Caco-2 (cell line): ENCODE data around the gene ABCD1. TPM values are rescaled to one million over a fixed set of nuclear protein-coding genes. Genes with fewer than 3 reads are reported as not detected.

Experiments
- BruUV-seq: library from RNA; stranded (reverse); fragments of 400-500 nt; replicated peaks from 2 replicates; lab custom pipeline; 2021; lab: Mats Ljungman, UMichigan
- CTCF ChIA-PET: fragments of 300-600 bp; sonication (Branson Sonifier 250); formaldehyde crosslinking; loops from one replicate; lab custom pipeline; 2022; ENCODE audit warnings: antibody characterized with exemption; lab: Charles Lee
- POLR2A ChIA-PET: fragments of 300-600 bp; sonication (Branson Sonifier 250); formaldehyde crosslinking; loops from one replicate; lab custom pipeline; 2022; ENCODE audit warnings: antibody characterized with exemption; lab: Charles Lee
- DNase-seq, 2 experiments: peaks; one replicate each; pipeline versions ENCODE4 v3.0.0 to v3.0.0-alpha.2; 2020 to 2022
- H3K27me3 ChIP-seq: replicated peaks from 2 replicates; pipeline ENCODE4 v1.6.0; 2011; ENCODE audit warnings: low read length; ENCODE audit not compliant: control insufficient read depth, insufficient read depth
- H3K36me3 ChIP-seq: 2 replicates; pipeline ENCODE4 v1.5.1; 2011; ENCODE audit warnings: low read length; ENCODE audit not compliant: control insufficient read depth, insufficient read depth
- H3K4me1 ChIP-seq: fragments of 250-450 bp; sonication (Bioruptor Pico); 2 replicates; pipeline ENCODE4 v1.5.1; 2020; ENCODE audit warnings: mild to moderate bottlenecking
- H3K4me3 ChIP-seq: 2 replicates; pipeline ENCODE4 v1.5.1; 2011; ENCODE audit warnings: low read depth, mild to moderate bottlenecking, control low read depth, low read length
- H3K9me3 ChIP-seq: fragments of 250-450 bp; sonication (Bioruptor Pico); 2 replicates; pipeline ENCODE4 v1.5.1; 2020; ENCODE audit warnings: mild to moderate bottlenecking, moderate library complexity
- H3K27ac Mint-ChIP-seq: one replicate; pipeline ENCODE4 v1.8.0; 2022; ENCODE audit warnings: mixed read lengths; ENCODE audit not compliant: unreplicated experiment
- H3K27me3 Mint-ChIP-seq: one replicate; pipeline ENCODE4 v1.8.0; 2022; ENCODE audit warnings: mixed read lengths; ENCODE audit not compliant: insufficient read depth, unreplicated experiment
- H3K36me3 Mint-ChIP-seq: one replicate; pipeline ENCODE4 v1.8.0; 2022; ENCODE audit warnings: mild to moderate bottlenecking, mixed read lengths; ENCODE audit not compliant: insufficient read depth, unreplicated experiment
- H3K4me1 Mint-ChIP-seq: one replicate; pipeline ENCODE4 v1.8.0; 2022; ENCODE audit warnings: low read depth, mixed read lengths; ENCODE audit not compliant: unreplicated experiment
- H3K4me3 Mint-ChIP-seq: one replicate; pipeline ENCODE4 v1.8.0; 2022; ENCODE audit warnings: mild to moderate bottlenecking, moderate library complexity, mixed read lengths; ENCODE audit not compliant: unreplicated experiment
- H3K9me3 Mint-ChIP-seq: one replicate; pipeline ENCODE4 v1.8.0; 2022; ENCODE audit warnings: mixed read lengths; ENCODE audit not compliant: unreplicated experiment
- CTCF ChIP-seq, 2 experiments: fragments of 200-600 bp in 1 of 2; IDR thresholded peaks; 1 replicate in 1 of 2; 2 replicates in 1 of 2; pipeline versions ENCODE4 v1.5.1 to v1.8.0; 2011 to 2022; ENCODE audit warnings: antibody characterized with exemption in 1 of 2, control low read depth in 1 of 2, inconsistent platforms in 1 of 2, low read depth in 1 of 2, low read length in 1 of 2, mild to moderate bottlenecking in 1 of 2, moderate library complexity in 1 of 2; ENCODE audit not compliant: insufficient read depth in 1 of 2, severe bottlenecking in 1 of 2, unreplicated experiment in 1 of 2
- intact Hi-C: fragments of 100-400 bp; cut with micrococcal nuclease; formaldehyde crosslinking; loops from one replicate; pipeline ENCODE4 v1.10.0; 2022; ENCODE audit not compliant: unreplicated experiment
- total RNA-seq: library from RNA; stranded (reverse); gene quantifications from 2 replicates; pipeline ENCODE4 v1.2.3, GENCODE V29; 2022

The ABCD1 gene
- total RNA-seq, 1 experiment from 2014 or later, result 4.3 TPM

- Mint-ChIP-seq H3K9me3 (no peaks in the 10 kb centered on the region), H3K27me3 (no peaks in the 10 kb centered on the region), H3K27ac (no peak overlapping the region), H3K4me3 (peak overlapping the region; percentile 79), H3K4me1 (no peaks in the 10 kb centered on the region), H3K36me3 (peaks cover 27% of the 10 kb centered on the region)
- H3K4me3 ChIP-seq, result peak overlapping the region; percentile 49
- no peaks in the 10 kb centered on the region for H3K9me3 ChIP-seq
- no peak for TF ChIP-seq CTCF (IDR thresholded peaks at IDR 0.05; ENCODE audit: insufficient read depth in 1 of 2, low read depth in 1 of 2, low read length in 1 of 2, severe bottlenecking in 1 of 2, unreplicated experiment in 1 of 2)
- intact Hi-C loops, result no loop called here
- peaks cover 14% of the 10 kb centered on the region for H3K4me1 ChIP-seq
- ChIA-PET CTCF (no interaction called here), POLR2A (no interaction called here)
- H3K27me3 ChIP-seq, result no peaks in the 10 kb centered on the region
- H3K36me3 ChIP-seq, result no peaks in the 10 kb centered on the region
- no peak for DNase-seq
- BruUV-seq, result TSS peak; percentile 28
These were observed 579 bp downstream of the ABCD1 start for GRCh38 chrX:153725039-153725831.

GRCh38 chrX:153725832-153726285, 1.2 kb downstream of the ABCD1 start:
- peaks cover 14% of the 10 kb centered on the region for H3K4me1 ChIP-seq
- ChIA-PET POLR2A (no interaction called here), CTCF (no interaction called here)
- Mint-ChIP-seq H3K9me3 (no peaks in the 10 kb centered on the region), H3K4me1 (no peaks in the 10 kb centered on the region), H3K36me3 (peaks cover 22% of the 10 kb centered on the region), H3K4me3 (peak overlapping the region; percentile 27), H3K27ac (no peak overlapping the region), H3K27me3 (no peaks in the 10 kb centered on the region)
- H3K27me3 ChIP-seq, result no peaks in the 10 kb centered on the region
- TF ChIP-seq CTCF (IDR thresholded peaks at IDR 0.05; ENCODE audit: insufficient read depth in 1 of 2, low read depth in 1 of 2, low read length in 1 of 2, severe bottlenecking in 1 of 2, unreplicated experiment in 1 of 2), result no peak
- H3K36me3 ChIP-seq, result no peaks in the 10 kb centered on the region
- no TSS peak for BruUV-seq
- DNase-seq, result no peak
- no peaks in the 10 kb centered on the region for H3K9me3 ChIP-seq
- no peak overlapping the region for H3K4me3 ChIP-seq
- intact Hi-C loops, result no loop called here

GRCh38 chrX:153726286-153727122, 1.8 kb downstream of the ABCD1 start:
- TF ChIP-seq CTCF (IDR thresholded peaks at IDR 0.05; ENCODE audit: insufficient read depth in 1 of 2, low read depth in 1 of 2, low read length in 1 of 2, severe bottlenecking in 1 of 2, unreplicated experiment in 1 of 2), result no peak
- BruUV-seq, result no TSS peak
- peaks cover 22% of the 10 kb centered on the region for H3K36me3 Mint-ChIP-seq
- CTCF ChIA-PET, result no interaction called here
- Histone ChIP-seq H3K9me3 (no peaks in the 10 kb centered on the region), H3K4me1 (peaks cover 14% of the 10 kb centered on the region), H3K27me3 (no peaks in the 10 kb centered on the region), H3K4me3 (no peak overlapping the region), H3K36me3 (no peaks in the 10 kb centered on the region)
- intact Hi-C loops, result no loop called here
- no peaks in the 10 kb centered on the region for H3K4me1 Mint-ChIP-seq
- no peaks in the 10 kb centered on the region for H3K27me3 Mint-ChIP-seq
- H3K9me3 Mint-ChIP-seq, result no peaks in the 10 kb centered on the region
- H3K27ac Mint-ChIP-seq, result no peak overlapping the region
- POLR2A ChIA-PET, result no interaction called here
- H3K4me3 Mint-ChIP-seq, result peak overlapping the region; percentile 33
- peak; percentile 17 to 46 for DNase-seq
